HG02623 (cell line): Measurements from ENCODE around the gene CDKL4.
"Not testable (repeated sequence)": the region's sequence is repeated elsewhere in the genome, so short reads cannot be mapped to it uniquely, and the experiment has no call there.

Experiments used
- ATAC-seq: cut with Tn5 transposase; IDR thresholded peaks from one replicate; pipeline ENCODE4 v1.9.1; 2021; ENCODE audit warnings: moderate library complexity; ENCODE audit not compliant: unreplicated experiment

CDKL4 gene

GRCh38 chr2:39145906-39146421, 97.8 kb downstream of the CDKL4 start:
- ATAC-seq: no peak

DNA sequence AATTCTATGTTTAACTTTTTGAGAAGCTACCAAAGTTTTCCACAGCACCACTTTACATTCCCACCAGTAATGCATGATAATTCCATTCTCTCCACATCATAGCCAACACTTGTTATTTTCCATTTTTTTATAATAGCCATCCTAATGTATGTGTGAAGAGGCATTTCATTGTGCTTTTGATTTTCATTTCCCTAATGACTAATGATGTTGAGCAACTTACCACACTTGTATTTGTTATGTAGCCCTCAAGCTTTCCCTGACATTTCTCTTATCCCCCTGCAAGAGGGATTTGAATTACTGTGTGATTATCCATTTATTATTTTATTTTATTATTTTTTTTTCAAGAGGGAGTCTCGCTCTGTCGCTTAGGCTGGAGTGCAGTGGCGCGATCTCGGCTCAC, 99.4 kb downstream of the CDKL4 start:
- no peak for ATAC-seq

DNA sequence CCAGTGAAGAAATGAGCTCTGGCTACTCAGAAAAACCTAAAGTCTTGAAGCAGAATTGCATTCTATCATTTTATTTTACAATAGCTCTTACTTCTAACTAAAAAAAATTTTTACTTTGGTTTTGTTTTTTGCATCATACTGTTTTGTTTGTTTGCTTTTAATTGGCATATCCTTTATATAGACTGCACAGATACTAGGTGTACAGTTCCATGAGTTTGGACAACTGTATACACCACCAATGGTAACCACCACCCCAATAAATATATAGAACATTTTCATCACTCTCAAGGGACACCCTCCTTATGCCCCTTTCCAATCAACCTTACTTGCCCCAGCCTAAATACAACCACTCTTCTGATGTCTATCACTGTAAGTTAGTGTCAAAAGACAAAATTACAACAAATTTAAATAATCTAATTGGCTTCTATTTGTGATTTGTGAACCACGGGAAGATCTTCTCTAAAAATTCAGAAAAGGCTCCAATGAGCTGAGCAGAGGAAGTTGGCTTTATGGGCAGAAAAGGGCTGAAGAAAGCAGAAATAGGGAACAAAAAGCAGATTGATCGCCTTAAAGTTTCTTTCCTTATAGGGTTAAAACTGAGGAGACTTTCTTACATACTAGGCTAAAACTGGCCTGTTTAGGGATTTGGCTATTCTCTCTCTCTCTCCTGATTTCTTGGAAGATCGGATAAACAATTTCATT, 100.7 kb downstream of the CDKL4 start:
- ATAC-seq: no peak

DNA sequence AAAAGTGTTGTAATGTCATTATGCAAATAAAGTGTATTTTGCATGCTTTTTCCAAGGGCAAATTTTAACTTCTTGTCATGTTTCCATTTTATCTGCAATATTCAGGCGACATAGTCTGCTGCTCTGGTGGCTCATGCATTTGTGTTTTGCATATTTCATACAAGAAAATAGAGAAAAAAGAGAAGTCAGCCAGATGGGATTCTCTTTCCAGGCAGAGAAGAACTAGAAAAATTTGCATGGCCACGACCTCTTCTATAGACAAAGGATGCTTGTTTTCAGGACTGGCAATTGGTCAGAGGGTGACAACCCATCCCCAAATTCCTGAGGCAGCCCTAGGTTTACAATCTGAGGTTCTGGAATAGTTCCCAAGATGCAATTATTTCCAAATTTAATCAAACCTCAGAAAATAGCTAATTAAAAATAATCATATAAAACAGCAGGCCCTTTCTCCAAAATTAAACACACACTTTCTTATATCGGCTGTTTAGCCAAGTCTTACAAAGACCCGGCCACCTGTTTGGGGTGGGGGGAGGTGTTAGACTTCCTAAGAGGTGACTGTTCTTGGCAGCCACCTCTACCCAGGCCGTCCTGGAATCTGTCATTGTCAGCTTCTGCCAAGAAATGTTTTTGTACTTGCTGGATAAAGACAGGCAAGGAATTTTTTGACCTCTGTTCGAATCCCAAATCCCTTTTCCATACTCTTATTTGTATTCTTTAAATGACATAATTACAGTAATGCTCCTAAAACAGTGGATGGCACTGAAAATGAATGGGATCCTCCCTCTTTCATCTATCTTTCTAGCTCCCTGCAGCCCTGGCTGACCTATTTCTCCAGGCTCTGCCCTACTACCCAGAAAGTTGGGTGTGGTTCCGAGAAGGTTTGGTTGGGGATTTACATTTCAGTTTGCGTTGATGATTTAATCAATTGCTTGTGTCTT, 102.2 kb downstream of the CDKL4 start:
- ATAC-seq: no peak

DNA sequence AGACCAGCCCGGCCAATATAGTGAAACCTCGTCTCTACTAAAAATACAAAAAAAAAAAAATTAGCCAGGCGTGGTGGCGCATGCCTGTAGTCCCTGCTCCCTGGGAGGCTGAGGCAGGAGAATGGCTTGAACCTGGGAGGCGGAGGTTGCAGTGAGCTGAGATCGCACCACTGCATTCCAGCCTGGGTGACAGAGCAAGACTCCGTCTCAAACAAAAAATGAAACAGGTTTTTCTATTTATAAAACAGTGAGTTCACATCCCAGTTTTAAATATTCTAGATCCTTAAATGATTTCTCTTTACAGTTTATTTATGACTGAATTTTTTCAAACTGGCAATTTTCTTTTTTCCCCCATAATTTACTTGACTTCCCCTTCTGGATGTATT, 102.8 kb downstream of the CDKL4 start:
- not testable (repeated sequence) for ATAC-seq

- no peak for ATAC-seq
These were observed 103.4 kb downstream of the CDKL4 start for GRCh38 chr2:39140322-39140847.

GRCh38 chr2:39139511-39140237, 104.1 kb downstream of the CDKL4 start:
- no peak for ATAC-seq

DNA sequence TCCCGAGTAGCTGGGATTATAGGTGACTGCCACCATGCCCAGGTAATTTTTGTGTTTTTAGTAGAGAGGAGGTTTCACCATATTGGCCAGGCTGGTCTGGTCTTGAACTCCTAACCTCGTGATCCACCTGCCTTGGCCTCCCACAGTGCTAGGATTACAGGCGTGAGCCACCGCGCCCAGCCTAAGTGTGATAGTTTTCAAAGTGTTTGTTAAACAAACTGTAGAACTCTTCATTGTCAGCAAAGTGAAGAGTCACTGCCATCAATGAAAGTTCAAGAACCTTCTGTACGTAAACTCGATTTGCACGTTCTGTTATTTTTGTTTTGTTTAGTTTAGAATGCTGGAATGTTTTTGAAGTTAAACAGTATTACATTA, 104.9 kb downstream of the CDKL4 start:
- ATAC-seq: no peak

DNA sequence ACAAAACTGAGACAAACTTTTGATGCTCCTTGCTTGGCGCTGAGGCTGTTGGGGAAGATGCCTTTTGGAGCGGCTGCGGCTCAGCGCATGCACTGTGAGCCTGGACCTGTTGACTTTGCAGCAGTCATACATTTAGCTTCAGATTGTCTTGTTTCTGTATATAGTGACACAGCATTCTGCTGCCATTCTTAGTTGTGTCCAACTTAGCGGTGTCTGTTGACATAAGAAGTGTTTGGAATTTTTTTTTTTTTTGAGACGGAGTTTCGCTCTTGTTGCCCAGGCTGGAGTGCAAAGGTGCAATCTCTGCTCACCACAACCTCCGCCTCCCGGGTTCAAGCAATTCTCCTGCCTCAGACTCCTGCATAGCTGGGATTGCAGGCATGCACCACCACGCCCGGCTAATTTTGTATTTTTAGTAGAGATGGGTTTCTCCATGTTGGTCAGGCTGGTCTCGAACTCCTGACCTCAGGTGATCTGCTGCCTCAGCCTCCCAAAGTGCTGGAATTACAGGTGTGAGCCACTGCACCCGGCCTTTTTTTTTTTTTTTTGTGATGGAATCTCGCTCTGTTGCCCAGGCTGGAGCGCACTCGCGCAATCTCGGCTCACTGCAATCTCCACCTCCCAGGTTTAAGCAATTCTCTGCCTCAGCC, 105.5 kb downstream of the CDKL4 start:
- not testable (repeated sequence) for ATAC-seq

- ATAC-seq: no peak
These were observed 107.0 kb downstream of the CDKL4 start for GRCh38 chr2:39136799-39137198.

- no peak for ATAC-seq
These were observed 108.0 kb downstream of the CDKL4 start for GRCh38 chr2:39135690-39136259.

- ATAC-seq: no peak
These were observed 110.4 kb downstream of the CDKL4 start for GRCh38 chr2:39133215-39133851.

DNA sequence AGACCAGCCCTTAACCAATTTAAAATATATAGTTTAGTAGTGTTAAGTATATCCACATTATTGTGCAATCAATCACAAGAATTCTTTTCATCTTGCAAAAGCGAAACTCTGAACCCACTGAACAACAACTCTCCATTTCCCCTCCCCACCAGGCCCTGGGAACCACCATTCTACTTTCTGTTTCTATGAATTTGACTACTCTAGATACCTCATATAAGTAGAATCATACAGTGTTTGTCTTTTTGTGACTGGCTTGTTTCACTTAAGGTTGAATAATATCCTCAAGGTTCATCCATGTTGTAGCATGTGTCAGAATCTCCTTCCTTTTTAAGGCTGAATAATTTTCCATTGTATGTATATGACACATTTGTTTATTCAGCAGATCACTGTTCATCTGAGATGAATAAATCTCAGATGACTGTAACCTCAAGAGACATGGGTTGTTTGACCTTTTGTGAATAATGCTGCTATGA, 114.8 kb downstream of the CDKL4 start:
- peak; percentile 46 for ATAC-seq

- peak; percentile 36 for ATAC-seq
These were observed 115.8 kb downstream of the CDKL4 start for GRCh38 chr2:39127973-39128372.
